NOMO-1 treated with DMSO at 0.1 percent for 48 hours (cell line): ENCODE measurements around the gene CTDSPL.
A peak's percentile ranks its signal among the peaks of the same experiment; 100 is the strongest.

Experiments used
- DNase-seq: peaks from one replicate; lab custom pipeline; 2025; ENCODE audit not compliant: unreplicated experiment; lab: John Stamatoyannopoulos, UW

Gene CTDSPL

DNA sequence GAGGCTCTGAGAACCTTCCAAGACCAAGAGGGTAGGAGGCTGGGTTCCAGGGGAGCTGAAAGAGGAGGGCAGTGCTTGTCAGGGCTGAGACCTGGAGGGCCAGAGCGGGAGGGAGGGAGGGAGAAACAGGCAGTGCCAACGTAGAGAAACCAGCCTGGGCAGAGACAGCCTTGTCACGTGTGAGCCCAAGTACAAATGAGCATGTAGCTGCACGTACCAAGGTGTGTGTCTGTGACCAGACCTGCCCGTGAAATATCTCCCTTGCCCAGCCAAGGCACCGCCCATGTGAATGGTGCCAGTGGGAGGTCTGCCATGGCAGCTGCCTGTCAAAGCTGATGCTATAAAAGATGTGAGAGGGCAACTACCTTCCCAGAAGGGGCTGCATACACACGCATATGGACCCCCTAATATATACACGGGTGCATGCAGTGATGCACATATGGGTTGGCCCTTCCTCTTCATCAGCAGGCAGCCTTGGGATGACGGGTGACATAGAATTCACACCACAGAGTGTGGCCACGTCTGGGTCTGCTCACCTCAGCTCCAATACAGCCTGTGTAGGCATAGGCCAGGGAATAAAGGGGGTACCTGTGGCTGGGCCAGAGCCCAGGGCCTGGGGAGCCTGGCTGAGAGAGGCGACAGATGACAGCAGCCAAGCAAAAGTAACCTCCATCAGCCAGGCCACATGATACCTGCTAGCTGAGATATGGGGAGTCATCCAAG, 7.8 kb upstream of the CTDSPL start:
- DNase-seq: no peak

DNA sequence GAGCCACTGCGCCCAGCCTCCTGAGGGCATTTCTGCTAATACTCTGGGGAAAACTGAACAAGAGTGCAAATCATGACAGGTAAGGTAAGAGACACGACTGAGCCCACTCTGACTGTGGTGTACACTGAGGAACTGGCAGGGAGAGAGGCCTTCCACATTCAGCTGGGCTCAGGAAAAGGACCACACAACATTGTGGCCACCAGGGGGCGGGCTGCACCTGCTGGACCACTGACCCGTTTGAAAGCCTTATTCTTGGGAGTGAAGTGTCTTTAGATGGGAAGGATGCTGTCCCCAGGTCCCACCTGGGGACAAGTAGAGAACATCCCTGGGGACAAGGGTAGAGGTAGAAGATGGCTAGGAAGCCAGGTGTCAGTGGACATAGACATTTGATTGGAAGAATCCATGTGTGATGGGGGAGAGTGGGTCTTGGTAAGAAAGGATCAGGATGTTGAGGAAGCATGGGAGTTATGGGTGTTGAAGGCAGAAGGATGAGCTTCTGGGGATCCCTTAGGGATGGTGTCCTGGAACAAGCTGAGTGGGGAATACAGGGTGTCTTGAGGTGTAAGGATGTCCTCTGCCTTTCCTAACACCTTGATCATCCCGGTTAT, 6.2 kb upstream of the CTDSPL start:
- peak; percentile 52 for DNase-seq

DNA sequence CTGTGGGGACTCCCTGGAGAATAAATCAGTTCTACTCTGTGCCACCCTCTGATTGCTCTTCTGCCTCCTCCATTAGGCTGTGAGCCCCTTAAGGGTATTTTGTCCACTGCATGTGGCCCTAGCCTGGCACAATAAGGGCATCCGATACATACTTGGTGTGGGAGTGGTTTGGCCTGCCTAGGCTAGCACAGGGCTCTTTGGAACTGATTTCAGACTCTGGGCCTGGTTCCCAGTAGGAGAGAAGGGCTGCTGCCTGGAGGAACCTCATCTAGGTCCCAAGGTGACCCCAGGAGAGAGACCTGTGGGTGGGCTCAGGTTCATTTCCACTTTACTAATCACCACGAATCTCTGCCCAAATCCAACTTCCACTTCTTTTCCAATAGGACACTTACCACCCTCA, 5.3 kb upstream of the CTDSPL start:
- no peak for DNase-seq

DNA sequence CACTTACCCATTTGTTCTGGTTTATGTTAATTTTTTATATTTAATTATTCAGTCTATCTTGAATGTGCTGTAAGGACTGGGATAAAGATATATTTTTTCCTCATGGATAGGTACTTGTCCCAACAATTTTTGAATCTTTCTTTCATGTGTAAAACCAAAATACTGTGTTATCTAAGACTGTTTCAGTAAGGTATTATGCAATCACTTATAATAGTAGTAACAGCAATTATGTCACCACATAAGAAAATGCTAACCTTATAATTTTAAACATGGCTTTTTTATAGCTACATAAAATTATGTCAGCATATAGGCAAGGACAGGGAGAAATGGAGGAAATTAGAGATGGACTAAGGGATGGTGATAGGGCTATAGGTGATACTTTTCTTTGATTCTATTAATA, 2.9 kb upstream of the CTDSPL start:
- peak; percentile 5 for DNase-seq

DNA sequence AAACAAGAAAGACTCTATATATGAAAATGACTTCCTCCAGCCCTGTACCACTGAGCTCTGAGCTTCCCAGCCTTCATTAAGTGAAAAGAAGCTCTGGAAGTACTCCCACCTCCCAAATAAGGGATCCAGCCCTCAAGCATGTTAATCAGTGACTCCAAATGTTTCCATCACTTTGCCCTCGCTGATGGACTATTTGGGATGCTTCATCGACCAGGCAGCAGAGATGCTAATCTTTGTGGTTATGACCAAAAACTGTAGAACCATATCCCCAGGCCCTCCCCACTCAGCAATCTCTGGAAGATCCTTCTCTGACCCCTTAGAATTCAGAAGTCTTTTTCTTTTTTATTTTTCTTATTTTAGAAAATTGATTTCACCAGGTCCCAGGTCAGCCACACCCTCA, 2.3 kb upstream of the CTDSPL start:
- DNase-seq: no peak

DNA sequence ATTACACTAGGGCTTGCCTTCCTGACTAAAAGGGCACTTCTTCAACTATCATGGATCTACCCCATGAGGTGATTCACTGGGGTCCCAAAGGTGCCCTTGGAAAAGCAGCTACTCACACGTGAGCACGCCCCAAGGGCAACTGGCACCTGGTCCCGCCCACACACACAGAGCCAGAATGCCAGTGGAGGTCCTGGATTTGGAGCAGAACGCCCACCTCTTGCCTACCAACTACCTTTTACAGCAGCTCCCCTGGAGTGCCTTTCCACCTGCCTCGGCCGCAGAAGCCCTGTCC, 1.8 kb upstream of the CTDSPL start:
- DNase-seq: no peak

DNA sequence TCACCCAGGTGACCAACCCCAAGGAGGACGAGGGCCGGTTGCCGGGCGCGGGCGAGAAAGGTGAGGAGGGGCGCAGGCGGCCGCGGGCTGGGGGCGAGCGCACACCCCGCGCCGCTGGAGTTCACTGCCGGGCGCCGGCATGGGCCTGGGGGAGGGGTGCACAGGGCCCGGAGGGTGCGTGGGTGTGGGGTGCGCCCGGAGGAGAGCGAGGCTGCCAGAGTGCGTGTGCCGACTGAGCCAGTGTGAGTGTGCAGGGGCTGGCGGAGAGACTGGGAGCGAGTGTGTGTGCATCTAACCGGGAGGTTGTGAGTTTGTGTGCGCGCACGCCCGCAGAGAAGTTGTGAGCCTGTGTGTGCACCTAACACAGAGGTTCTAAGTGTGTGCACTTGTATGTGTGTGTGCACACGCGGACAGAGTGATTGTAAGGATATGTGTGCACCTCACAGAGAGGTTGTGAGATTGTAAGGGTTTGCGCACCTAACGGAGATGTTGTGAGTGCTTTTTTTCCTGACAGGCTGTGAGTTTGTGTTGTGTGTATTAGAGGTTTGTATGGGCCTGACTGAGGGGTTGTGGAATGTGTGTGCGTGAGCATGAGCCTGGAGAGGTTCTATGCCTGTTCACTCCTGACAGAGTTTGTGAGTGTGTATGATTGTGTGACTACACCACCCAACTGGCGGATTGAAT, 681 bp downstream of the CTDSPL start:
- no peak for DNase-seq

DNA sequence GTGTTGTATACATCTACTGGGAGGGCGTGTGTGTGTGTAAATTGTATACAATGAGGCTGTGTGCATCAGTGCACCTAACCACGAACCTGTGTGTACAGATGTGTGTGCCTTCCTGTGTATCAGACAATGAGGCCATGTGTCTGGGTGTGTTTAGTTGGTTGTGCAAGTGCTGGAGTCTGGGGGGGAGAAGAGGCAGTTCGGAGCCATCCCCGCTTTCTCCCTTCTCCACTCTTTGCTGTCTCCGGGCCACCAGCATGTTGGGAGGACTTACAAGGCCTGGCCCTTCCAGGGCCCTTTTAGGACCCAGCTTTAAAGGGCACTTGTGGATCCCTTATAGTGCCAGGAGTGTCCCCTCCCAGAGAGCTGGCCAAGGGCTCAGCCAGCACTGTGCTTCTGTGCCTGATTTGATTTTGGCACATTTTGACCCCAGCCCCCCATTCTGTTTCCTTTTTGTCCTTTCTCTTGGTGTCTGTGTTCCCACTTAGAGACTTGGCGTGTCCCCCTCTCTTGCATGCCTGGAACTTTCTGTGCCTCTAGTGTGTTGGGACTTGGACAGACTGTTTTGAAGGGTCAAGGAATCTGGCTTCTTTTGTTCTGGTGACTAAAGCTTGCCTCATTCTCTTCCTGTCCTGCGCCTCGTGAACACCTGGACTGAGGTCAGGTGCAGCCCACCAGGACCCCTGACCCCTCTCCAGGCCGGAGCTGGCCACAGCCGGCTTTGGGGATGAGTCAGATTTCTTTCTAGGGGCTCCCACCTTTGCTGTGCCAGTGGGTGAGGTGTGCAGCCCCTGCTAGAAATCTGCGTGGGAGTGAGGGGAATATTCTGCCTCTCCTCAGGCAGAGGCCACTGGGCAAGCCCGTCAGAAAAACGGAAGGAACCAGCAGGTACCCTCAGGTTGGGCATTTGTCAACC, 1.5 kb downstream of the CTDSPL start:
- no peak for DNase-seq

DNA sequence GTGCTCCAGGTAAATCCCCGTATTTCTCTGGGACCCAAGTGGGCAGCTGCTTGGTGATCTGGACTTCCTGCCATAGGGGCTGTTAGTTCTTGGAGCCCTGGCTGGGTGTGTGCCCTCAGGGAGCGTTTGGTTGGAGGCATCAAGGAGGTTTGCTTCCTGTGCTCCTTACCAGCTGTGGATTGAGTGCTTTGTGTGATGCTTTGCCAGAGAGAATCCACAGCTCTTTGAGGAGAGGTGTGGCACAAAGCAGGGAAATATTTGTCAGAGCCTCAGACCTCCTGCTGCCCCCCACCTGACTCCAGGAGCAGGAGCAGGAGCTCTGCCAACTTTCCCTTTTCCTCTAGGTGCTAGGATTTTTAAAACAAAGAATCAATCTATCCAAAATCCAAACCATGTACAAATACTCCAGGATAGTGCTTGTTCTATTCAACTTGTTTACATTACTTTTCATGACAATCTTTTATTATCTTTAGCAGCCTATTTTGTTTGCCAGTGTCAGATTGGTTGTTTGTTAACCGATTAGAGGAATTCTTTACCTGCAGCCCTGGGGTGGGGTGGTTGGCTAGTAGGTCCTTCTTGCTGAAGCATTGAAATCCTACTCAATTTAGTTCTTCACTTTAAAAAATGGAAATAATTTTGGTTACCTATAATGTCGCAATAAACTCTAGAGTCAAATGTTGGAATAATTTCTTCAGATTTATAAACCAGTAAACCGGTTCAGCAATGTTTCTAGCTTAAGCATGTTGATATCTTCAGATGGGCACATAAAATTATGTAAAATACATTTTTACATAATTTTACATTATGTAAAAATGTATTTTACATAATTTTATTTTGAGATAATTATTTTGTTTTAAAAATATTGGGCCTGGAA, 2.5 kb downstream of the CTDSPL start:
- DNase-seq: no peak

DNA sequence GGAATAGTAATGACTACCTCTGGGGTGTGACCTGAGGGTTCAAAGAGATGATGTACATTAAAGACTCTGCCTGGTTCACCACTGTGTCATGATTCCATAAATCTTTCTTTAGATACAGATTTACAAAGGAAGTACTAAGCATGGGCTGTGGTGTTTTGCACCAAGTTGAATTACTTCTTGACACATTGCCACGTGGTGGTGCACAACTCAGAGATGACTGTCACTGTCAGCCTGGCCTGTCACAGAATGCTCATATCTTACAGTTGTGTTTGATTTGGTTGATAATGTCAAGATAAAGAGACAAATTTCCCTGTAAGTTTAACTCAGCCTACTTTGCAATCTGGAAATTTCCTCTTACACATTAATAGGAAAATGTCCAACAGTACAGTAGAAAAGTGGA, 3.2 kb downstream of the CTDSPL start:
- no peak for DNase-seq

DNA sequence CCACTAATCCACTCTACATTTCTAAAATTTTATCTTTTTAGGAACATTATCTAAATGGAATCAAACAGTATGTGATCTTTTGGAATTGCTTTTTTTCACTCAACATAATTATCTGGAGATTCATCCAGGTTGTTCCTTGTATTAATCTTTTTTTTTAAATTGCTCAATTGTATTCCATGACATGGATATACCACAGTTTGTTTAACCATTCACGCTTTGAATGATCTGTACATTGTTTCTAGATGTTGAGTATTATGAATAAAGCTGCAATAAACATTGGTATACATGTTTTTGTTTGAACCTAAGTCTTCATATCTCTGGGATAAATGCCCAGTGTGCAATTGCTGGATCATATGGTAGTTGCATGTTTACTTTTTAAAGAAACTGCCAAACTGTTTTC, 5.5 kb downstream of the CTDSPL start:
- no peak for DNase-seq

DNA sequence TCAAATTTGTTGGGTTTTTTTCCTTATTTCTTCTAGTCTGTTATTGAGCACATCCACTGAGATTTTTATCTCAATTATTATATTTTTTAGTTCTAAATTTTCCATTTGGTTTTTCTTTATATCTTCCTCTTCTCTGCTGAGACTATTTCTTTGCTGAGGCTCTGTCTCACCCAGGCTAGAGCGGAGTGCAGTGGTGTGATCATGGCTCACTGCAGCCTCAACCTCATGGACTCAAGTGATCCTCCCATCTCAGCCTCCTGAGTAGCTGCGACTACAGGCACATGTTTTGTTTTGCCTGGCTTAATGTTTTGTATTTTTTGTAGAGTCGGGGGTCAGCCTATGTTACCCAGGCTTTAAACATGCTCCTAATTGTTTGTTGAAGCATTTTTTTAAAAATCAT, 10.2 kb downstream of the CTDSPL start:
- no peak for DNase-seq

DNA sequence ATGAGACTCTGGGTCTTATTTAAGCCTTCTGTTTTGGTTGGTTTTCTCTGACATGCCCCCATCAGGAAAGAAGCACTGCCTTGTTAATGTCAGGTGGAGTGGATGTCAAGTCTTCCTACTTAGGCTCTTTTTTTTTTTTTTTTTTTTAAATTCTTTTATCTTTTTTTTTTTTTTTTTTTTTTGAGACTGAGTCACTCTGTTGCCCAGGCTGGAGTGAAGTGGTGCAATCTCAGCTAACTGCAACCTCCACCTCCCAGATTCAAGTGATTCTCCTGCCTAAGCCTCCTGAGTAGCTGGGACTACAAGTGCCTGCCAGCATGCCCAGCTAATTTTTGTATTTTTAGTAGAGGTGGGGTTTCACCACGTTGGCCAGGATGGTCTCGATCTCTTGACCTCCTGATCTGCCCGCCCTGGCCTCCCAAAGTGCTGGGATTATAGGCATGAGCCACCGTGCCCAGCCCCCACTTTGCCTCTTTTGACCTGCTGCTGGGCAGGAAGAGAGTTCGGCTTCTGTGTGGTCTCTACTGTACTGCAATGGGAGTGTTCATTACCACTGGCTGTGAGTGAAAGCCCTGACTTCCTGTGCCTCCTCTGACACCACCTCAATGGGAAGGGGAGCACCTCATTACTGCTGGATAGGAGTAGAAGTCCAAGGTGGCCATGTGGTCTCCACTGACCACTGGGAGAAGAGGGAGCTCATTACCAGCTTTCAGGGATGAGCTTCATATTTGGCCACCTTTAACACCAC, 10.9 kb downstream of the CTDSPL start:
- DNase-seq: no peak

DNA sequence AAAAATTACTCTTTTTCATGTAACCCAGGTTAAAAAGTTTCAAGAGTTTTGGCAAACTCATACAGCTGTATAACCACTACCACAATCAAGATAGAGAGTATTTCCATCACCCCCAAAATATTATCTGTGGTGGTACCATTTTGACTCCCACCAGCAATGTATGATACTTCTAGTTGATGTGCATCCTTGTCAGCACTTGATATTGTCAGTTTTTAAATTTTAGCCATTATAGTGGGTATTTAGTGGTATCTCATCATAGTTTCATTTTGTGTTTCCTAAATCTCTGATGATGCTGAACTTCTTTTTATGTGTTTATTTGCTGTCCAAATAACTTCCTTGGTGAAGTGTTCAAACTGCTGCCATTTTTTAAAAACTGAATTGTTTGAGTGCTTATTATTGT, 14.6 kb downstream of the CTDSPL start:
- no peak for DNase-seq

DNA sequence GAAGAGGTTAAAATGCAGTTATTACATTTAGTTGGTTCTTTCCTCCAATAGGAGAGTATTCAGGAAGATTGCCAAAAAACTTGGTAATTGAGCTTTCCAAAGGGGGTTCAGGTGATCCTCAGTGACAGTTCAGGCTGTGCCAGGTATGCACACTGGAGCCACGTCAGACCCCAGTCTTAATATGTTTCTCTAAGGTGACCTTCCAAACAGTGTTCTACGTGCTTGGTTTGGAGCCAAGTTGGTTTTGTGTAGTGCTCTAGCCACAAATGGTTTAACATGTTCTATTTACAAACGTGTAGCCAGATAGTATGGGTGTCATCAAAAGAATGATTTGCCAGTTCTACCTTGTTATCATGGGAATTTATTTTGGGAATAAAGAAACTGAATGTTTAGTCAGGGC, 21.0 kb downstream of the CTDSPL start:
- no peak for DNase-seq

DNA sequence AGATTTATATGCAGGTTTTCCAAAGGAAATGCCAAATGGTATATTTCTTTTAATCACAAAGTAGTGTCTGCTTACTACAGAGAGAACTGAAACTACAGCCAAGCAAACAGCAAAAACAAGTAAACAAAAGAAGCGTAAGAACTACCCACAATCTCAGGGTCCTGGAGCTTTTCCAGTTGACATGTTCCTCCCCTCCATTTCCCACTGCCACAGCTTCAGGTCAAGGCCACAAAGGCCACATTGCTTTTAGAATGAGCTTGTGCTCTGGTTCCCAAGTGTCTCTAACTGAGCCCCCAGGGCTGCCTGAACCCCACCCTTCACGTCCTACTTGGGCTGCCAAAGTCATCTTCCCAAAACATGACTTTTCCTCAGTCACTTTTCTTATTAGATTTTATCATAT, 24.1 kb downstream of the CTDSPL start:
- no peak for DNase-seq

DNA sequence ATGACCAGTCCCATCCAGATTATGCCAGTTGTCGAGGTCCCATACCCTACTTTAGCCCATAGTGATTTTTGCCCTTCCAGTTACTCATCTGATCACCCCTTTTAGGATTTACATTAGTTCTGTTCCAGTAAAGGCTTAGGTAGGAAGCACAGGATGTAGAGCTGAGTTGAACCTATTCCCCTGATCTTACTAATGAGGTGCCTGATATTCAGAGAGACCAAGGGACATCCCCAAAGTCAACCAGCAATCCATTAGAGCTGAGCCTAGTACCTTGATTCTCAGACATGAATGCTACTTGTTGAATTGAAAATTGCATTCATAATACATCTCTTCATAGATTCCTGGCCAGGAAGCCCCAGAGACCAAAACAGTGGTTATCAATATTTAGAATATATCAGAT, 24.7 kb downstream of the CTDSPL start:
- DNase-seq: no peak

DNA sequence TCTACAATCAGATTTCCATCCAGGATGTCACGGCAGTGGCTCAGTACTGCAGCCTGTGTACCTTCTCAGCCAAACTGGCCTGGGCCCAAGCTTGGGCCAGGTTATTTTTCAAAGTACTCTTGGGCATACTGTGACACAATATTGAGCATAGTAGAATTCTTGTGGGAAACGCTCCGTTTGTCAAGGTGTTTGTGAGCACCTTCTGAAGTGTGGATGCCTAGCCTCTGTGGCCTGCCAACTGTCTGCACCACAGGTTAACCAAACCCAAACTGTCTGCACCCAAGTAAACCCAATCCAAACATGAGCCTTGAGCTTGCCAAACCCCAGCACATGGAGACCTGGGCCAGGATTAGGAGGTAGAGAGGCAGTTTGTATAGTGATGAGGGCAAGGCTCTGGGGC, 25.4 kb downstream of the CTDSPL start:
- no peak for DNase-seq

DNA sequence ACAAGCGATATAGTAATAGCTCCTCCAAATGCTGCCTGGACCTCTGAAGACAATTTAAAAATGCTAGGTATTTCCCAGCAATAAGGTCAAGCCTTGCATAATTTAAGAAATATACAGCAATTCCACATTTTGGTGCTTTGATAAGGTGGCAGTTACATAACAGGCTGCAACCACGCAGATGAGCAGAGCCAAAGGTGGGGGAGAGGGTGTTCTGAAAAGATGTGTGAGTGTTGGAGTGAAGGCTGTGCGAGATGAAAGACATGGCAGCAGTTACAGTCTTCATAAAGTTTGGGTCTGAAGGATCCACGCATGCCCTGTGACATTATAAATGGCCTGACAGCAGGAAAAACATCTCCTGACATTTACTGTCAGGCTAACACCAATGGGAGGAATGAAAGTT, 26.1 kb downstream of the CTDSPL start:
- no peak for DNase-seq

DNA sequence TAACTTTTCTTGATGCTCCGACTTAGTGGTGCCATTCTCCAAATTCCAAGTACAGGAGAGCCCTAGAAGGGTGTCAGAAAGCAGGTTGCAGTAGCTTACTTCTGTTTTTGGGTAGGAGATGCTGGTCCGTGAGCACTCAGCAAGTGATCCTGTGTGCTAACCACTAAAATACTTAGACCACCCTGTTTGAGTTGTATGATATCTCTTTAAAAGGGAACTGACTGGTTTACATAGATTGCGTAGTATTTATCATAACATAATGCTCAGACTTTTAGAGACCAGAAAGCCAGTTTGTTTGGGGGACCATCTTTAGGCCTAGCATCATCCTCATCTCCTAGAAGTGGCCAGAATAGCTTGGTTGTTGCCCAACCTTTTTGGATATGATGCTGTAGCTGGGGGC, 26.7 kb downstream of the CTDSPL start:
- DNase-seq: no peak
